Measurements from ENCODE around the gene POLRMT.
"Not testable (repeated sequence)": the region's sequence is repeated elsewhere in the genome, so short reads cannot be mapped to it uniquely, and the experiment has no call there.

Gene POLRMT

GRCh38 chr19:590396-590745 lies 43.0 kb downstream of the POLRMT start:
- DNase-seq, result no peak

DNA sequence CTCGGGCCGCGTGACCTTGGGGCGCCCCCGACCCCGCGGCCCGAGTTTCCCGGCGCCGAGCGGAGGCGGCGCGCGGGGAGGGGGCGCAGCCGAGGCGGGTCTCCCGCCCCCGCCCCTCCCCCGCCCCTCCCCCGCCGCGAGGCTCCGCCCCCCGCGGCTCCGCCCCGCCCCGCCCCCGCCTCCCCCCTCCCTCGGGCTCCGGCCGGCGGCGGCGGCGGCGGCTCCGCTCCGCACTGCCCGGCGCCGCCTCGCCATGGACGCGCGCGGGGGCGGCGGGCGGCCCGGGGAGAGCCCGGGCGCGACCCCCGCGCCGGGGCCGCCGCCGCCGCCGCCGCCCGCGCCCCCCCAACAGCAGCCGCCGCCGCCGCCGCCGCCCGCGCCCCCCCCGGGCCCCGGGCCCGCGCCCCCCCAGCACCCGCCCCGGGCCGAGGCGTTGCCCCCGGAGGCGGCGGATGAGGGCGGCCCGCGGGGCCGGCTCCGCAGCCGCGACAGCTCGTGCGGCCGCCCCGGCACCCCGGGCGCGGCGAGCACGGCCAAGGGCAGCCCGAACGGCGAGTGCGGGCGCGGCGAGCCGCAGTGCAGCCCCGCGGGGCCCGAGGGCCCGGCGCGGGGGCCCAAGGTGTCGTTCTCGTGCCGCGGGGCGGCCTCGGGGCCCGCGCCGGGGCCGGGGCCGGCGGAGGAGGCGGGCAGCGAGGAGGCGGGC lies 43.5 kb downstream of the POLRMT start, which contains the start of gene HCN2:
Gene HCN2, plus strand, starts transcription at position 189 of the 703 bp plus-strand sequence. Its CDS starts 65 bp downstream, at position 254.
- no peak for DNase-seq

GRCh38 chr19:588741-589692 lies 44.3 kb downstream of the POLRMT start:
- DNase-seq, result no peak

DNA sequence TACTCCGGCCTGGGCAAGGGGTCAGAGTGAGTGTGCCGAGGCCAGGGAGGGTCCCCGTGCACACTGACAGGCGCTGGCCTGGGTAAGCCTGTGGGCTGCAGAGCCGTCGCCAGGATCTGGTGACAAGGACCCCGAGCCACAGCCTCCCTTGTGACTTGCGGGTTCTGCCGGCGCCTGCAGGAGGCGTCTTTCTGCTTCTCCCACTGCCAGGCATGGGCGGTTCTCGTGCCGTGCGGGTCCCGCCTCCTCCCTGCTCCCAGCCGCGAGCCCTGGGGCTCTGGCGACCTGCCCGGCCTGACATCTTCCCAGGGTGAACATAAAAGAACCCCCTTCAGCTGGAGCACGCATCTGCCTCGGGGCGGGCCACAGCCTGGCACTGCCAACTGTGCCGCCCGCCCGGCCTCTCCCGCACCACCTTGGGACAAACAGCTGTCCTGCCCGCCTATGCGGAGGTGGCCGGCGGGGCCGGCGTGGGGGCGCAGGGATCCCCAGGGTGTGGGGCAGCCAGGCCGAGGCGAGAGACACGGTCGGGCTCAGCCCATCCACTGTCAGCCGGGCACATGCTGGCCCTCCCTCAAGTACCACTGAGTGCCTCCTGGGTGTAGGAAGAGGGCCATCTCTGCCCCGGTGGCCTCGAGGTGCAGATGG lies 45.1 kb downstream of the POLRMT start:
- DNase-seq, result peak; percentile 79

- no peak for DNase-seq
Observed at GRCh38 chr19:585551-586110, 47.7 kb downstream of the POLRMT start.

GRCh38 chr19:585146-585545 lies 48.2 kb downstream of the POLRMT start:
- DNase-seq, result not testable (repeated sequence)

- DNase-seq, result no peak
Observed at GRCh38 chr19:584240-585001, 48.9 kb downstream of the POLRMT start.

- DNase-seq, result no peak
Observed at GRCh38 chr19:583968-584239, 49.4 kb downstream of the POLRMT start.

GRCh38 chr19:583198-583967 lies 50.0 kb downstream of the POLRMT start:
- DNase-seq, result no peak

GRCh38 chr19:582497-583197 lies 50.7 kb downstream of the POLRMT start:
- no peak for DNase-seq

DNA sequence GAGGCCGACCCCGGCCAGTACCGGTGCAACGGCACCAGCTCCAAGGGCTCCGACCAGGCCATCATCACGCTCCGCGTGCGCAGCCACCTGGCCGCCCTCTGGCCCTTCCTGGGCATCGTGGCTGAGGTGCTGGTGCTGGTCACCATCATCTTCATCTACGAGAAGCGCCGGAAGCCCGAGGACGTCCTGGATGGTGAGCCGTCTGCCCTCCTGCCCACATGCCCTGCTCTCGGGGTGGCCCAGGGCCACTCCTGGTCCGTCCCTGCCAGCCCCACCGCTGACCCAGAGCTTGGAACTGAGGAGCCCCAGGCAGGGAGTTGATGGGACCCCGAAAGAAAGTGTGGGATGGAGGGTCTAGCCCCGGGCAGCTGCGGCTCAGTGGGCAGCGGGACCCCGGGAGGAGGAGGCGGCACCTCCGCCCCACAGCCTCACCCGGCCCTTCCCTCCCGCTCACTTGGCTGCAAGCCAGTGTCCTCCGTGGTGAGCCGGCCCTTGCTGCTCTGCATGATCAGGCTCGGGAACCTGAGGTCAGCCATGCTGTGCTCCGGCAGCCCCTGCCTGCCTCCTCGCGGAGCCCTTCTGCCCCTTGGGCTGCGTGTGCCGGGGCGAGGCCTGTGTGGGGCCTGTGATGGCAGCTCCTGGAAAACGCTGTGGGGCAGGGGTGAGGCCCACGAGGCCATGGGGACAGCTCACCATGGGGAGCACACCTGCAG lies 51.8 kb downstream of the POLRMT start:
- DNase-seq, result no peak

DNA sequence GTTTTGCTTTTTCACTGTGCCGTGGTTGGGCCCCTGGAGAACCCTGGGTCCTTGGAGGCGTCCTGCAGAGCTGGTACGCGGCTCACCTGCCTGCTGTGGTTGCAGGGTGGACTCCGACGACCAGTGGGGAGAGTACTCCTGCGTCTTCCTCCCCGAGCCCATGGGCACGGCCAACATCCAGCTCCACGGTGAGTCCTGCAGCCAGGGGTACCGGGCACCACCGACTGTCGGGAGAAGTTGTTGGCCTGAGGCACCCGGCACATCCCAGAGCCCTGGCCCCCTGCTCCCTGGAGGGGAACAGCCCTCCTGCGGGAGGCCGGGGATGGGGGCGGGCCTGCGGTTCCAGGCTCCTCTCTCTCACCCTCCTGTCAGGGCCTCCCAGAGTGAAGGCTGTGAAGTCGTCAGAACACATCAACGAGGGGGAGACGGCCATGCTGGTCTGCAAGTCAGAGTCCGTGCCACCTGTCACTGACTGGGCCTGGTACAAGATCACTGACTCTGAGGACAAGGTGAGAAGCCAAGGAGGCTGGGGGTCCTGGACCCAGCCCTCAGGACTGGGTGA lies 53.0 kb downstream of the POLRMT start:
- no peak for DNase-seq

DNA sequence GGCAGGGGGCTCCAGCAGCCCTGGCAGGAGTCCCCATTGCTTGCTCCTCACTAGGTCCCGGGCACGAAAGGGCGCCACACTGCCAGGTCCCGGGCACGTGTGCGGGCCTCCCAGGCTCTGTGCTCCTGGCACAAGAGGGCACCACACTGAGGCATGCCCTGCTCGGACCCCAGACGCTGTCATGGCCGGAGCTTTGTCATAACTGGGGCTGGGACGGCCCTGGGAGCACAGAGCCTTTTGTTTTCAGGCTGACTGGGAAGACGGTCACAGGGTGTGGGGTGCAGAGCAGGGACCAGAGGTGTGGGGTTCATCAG lies 53.5 kb downstream of the POLRMT start:
- DNase-seq, result no peak

GRCh38 chr19:579111-579841 lies 54.1 kb downstream of the POLRMT start:
- no peak for DNase-seq

- no peak for DNase-seq
Observed at GRCh38 chr19:577439-578392, 55.6 kb downstream of the POLRMT start.

DNA sequence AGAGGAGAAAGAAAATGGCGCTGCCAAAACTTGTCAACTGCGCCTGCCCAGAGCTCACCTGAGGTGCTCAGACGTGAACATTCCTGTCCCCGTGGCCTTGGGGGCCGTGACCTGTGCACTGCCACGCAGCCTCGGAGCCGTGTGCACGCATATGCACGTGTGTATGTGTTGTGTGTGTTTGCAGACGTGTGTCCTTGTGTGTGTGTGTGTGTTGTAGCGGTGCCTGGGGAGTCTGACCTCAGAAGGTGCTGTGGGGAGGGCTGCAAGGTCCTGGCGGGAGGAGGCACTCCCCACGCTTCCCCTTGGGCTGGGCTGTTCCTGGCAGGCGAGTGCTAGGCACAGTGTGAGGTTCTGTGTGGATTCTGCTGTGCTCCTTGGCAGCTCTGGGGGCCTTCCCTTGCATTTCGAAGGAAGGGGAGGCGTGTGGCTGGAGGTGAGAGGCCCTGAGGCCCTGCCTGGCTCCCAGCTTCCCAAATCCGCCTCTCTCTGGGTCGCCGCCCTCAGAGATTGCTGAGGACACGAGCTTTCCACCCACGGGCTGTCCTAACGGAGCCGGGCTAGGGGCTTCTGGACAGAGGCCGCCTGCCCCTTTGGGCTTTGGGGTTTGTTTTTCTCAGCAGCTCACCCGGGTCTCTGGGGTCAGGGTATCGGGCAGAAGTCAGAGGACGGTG lies 56.4 kb downstream of the POLRMT start:
- no peak for DNase-seq

All from fibroblast of upper back skin (primary cell).